Stomach (tissue), 4 donors: ENCODE results near the gene SHOX.

Experiments used
- POLR2AphosphoS5 ChIP-seq, 3 donors: sonication (generic); formaldehyde crosslinking; IDR thresholded peaks; one replicate each; pipeline ENCODE4 v1.6.1; 2016; ENCODE audit warnings: antibody characterized with exemption in 3 of 3
- TF ChIP-seq, protein P1 (sequence below), 7 experiments: fragments of 450-650 bp in 4 of 7; fragments of 200-600 bp in 3 of 7; sonication (generic) in 3 of 7; IDR thresholded peaks; one replicate each; pipeline ENCODE4 v1.5.1; 2016 to 2019; ENCODE audit warnings: antibody characterized with exemption in 7 of 7, control low read depth in 2 of 7, mild to moderate bottlenecking in 1 of 7

DNA sequence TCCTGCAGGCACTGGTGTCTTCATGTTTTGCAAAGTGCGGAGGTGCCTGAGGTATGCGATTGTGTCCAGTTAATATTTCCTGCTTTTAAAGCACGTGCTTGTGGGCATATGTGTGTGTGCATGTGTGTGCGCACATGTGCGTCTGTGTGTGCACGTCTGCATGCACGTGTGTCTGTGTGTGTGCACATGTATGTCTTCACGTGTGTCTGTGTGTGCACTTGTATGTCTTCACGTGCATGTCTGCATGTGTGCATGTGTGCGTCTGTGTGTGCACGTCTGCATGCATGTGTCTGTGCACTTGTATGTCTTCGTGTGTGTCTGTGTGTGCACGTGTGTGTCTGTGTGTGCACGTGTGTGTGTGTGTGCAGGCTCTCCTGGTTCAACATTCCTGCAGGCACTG, 49.5 kb downstream of the SHOX start:
- TF ChIP-seq, protein P1, sequence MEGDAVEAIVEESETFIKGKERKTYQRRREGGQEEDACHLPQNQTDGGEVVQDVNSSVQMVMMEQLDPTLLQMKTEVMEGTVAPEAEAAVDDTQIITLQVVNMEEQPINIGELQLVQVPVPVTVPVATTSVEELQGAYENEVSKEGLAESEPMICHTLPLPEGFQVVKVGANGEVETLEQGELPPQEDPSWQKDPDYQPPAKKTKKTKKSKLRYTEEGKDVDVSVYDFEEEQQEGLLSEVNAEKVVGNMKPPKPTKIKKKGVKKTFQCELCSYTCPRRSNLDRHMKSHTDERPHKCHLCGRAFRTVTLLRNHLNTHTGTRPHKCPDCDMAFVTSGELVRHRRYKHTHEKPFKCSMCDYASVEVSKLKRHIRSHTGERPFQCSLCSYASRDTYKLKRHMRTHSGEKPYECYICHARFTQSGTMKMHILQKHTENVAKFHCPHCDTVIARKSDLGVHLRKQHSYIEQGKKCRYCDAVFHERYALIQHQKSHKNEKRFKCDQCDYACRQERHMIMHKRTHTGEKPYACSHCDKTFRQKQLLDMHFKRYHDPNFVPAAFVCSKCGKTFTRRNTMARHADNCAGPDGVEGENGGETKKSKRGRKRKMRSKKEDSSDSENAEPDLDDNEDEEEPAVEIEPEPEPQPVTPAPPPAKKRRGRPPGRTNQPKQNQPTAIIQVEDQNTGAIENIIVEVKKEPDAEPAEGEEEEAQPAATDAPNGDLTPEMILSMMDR (IDR thresholded peaks at IDR 0.05), result no peak
- no peak for TF ChIP-seq POLR2AphosphoS5 (IDR thresholded peaks at IDR 0.05)
